TTC549 (cell line): ENCODE results near the gene PAK6.

Experiments
- FAIRE-seq: peaks from 2 replicates; lab custom pipeline; 2012; peaks lifted over from hg19 to GRCh38; lab: Jason Lieb, UNC

Gene PAK6

GRCh38 chr15:40241269-40242212 is 2.7 kb downstream of the PAK6 start:
- no peak for FAIRE-seq

- FAIRE-seq: no peak
Observed at GRCh38 chr15:40242213-40242599, 3.3 kb downstream of the PAK6 start.

GRCh38 chr15:40242601-40243000 is 3.7 kb downstream of the PAK6 start:
- FAIRE-seq: no peak

GRCh38 chr15:40243126-40243810 is 4.4 kb downstream of the PAK6 start:
- no peak for FAIRE-seq

- FAIRE-seq: no peak
Observed at GRCh38 chr15:40244961-40245523, 6.2 kb downstream of the PAK6 start.

GRCh38 chr15:40245666-40246450 is 7.0 kb downstream of the PAK6 start:
- FAIRE-seq: no peak

- no peak for FAIRE-seq
Observed at GRCh38 chr15:40246496-40247280, 7.8 kb downstream of the PAK6 start.

- no peak for FAIRE-seq
Observed at GRCh38 chr15:40247406-40247971, 8.6 kb downstream of the PAK6 start.

GRCh38 chr15:40248006-40248783 is 9.3 kb downstream of the PAK6 start:
- no peak for FAIRE-seq

- FAIRE-seq: no peak
Observed at GRCh38 chr15:40249477-40250303, 10.8 kb downstream of the PAK6 start.

GRCh38 chr15:40250304-40250656 is 11.4 kb downstream of the PAK6 start:
- no peak for FAIRE-seq

GRCh38 chr15:40250771-40251483 is 12.1 kb downstream of the PAK6 start:
- FAIRE-seq: no peak

GRCh38 chr15:40251486-40252140 is 12.8 kb downstream of the PAK6 start:
- FAIRE-seq: no peak

- no peak for FAIRE-seq
Observed at GRCh38 chr15:40252141-40252437, 13.2 kb downstream of the PAK6 start.

- FAIRE-seq: no peak
Observed at GRCh38 chr15:40252438-40253166, 13.7 kb downstream of the PAK6 start.

GRCh38 chr15:40253167-40253790 is 14.4 kb downstream of the PAK6 start:
- no peak for FAIRE-seq

GRCh38 chr15:40254452-40254851 is 15.6 kb downstream of the PAK6 start:
- FAIRE-seq: no peak
